ENCODE results near the gene BANK1.

The BANK1 gene, protein sequence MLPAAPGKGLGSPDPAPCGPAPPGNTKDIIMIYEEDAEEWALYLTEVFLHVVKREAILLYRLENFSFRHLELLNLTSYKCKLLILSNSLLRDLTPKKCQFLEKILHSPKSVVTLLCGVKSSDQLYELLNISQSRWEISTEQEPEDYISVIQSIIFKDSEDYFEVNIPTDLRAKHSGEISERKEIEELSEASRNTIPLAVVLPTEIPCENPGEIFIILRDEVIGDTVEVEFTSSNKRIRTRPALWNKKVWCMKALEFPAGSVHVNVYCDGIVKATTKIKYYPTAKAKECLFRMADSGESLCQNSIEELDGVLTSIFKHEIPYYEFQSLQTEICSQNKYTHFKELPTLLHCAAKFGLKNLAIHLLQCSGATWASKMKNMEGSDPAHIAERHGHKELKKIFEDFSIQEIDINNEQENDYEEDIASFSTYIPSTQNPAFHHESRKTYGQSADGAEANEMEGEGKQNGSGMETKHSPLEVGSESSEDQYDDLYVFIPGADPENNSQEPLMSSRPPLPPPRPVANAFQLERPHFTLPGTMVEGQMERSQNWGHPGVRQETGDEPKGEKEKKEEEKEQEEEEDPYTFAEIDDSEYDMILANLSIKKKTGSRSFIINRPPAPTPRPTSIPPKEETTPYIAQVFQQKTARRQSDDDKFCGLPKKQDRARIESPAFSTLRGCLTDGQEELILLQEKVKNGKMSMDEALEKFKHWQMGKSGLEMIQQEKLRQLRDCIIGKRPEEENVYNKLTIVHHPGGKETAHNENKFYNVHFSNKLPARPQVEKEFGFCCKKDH

DNA sequence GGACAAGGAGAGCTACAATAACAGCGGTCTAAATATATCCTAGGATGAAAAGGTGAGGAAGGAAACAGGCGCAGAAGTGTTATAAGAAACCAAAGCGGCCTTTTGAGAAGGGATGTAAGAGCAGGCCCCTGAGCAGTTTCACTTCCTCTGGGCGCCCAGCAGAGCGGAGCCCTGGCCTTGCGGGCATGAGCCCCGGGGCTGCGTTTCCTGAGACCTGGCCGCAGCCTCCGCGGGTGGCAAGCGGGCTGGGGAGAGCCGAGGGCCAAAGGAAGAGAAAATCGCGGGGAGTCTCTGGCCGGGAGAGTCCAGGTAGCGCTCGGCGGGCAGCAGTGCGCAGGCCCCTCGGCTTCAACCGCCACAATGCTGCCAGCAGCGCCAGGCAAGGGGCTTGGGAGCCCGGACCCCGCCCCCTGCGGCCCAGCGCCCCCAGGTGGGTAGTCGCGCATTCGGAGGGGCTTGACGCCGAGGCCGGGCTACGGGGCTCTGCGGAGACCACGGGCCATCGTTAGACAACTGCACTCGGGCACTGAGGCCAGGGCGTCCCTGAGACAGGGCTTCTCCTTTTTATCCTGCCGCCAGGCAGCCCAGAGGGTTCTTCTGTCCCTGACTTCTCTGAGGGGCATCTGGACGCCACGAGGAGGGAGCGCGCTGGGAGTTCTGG lies at the start of gene BANK1:
BANK1 (plus strand) TSS at position 210 of the 661 bp plus-strand sequence; CDS start at position 361, 151 bp downstream.
- peak within 1 kb of the TSS; percentile 2 for H3K27ac ChIP-seq
- DNase-seq (ENCODE audit: low read depth, low spot score), result no peak

DNA sequence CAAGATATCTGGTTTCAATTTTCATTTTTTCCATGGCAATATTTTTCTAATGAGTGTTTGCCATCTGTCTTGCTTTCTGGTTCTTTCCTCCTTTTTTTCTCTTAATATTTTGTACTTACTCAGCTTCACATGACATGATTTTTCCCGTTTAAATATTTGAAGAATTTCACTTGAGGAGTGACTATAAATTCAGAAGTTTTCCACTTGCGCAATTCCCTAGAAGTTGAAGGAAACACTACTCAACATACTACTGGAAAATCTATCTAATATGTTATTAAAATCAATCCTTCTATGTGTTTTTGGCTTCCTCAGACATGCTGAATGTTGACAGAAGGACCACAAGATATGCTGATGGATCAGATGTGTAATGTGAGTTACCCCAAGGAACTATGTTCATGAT lies 36.8 kb upstream of the BANK1 start:
- DNase-seq (ENCODE audit: low read depth, low spot score), result no peak
- no peak overlapping the region for H3K27ac ChIP-seq

DNA sequence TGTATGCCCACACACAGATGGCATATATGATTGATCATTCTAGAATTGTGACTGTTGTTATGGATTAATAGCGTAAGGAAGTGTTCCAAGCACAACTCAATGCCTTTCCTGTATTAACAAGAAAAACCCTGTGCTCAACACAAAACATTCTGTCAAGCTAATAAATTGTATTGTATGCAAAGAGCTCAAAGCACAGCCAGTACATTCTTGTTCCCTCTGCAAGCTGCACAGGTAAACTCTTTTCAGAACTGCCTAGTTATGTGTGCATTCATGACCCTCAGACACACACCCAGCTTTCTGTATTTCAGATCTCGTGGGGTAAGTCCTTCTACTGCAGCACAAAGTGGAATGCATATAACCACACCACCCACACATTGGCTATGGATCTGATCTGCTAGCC lies 34.3 kb upstream of the BANK1 start:
- no peak overlapping the region for H3K27ac ChIP-seq
- DNase-seq (ENCODE audit: low read depth, low spot score), result no peak

DNA sequence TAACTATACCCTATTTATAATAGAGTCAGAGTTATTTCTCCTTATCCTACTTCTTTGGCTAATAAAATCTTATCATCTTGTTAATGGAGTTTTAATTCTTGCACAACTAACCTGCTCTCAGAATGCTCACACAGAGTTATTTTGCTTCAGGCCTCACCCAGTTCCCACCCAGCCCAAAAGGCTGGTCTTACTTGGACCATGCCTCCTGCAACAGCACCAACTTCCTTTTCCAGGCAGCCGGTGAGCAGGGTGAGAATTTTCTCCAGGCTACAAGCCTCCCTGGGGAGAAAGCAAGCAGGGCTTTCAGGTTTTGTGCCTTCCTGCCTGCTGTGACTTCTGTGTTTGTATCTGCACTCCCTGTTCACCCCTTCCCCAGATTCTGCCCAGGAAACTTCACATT lies 29.1 kb upstream of the BANK1 start:
- DNase-seq (ENCODE audit: low read depth, low spot score), result no peak
- H3K27ac ChIP-seq, result no peak overlapping the region

DNA sequence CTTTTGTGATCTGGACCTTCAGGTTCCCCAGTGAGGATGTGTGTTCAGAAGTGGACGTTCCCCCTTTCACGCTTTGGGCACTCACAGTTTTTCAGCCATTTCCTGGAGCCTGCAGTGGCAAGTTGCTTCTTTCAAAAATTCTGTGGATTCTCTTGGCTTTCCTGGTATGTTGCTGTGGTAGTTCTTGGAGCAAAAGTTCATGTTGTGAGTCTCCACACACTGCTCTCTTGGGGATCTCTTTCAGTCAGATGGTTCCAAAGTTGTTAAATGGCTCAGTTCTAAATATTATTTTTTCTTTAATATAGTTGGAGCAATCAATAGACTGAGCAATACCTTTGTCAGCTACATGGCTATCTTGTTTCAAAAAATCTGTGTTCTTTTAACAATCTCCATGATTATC lies 28.5 kb upstream of the BANK1 start:
- H3K27ac ChIP-seq, result no peak overlapping the region
- no peak for DNase-seq (ENCODE audit: low read depth, low spot score)

DNA sequence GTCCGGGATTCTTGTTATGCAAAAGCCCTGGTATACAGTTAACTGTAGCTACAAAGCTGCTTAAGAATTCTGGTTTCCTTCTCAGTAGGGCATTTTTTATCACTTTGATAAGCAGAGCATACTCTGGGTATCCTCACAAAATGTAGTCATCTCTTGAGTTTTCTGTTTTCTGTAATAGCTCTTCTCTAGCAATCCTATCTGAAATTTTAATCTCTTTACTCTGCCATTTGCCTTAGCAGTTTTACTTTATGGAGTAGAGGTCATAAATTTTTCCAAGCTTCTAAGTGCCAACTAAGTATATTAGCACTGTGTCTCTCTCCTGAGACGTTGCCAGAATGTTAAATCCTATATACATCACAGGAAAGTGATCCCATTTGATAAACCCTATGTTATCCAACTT lies 28.0 kb upstream of the BANK1 start:
- DNase-seq (ENCODE audit: low read depth, low spot score), result no peak
- H3K27ac ChIP-seq, result no peak overlapping the region

DNA sequence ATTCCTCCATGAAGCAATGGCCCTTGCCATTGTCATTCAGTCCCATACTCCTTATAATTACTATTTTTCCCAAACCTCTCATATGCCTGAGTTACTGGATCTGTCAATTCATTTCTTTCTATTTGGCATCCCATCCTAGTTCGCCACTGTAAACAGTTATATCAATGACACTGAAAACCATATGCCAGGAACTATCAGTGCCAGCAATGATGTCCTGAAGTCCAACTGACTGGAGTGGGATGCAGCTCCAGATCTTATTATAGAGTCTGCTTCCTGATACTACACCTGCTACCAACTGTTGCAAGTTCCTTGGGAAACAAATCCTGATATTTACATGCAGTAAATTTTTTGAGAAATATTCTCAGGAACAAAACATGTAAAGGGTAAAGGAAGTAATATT lies 27.0 kb upstream of the BANK1 start:
- DNase-seq (ENCODE audit: low read depth, low spot score), result no peak
- no peak overlapping the region for H3K27ac ChIP-seq

DNA sequence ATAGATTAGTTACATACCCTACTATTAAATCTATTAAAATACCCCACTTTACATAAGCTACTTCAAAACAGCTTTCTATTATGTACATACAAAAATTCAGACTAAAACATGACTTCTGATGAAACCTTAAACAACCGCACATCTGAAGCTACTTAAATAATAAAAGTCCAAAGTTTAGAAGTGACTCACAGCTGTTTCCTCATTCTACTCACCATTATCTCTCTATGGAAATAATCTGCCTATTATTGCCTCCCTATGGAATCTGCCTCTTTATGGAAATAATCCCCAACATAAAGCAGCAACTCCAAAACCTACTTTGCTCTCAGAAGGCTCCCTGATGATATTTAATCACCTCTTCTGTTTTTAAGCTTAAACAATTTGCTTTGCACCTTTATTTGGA lies 15.7 kb upstream of the BANK1 start:
- no peak overlapping the region for H3K27ac ChIP-seq
- DNase-seq (ENCODE audit: low read depth, low spot score), result no peak

DNA sequence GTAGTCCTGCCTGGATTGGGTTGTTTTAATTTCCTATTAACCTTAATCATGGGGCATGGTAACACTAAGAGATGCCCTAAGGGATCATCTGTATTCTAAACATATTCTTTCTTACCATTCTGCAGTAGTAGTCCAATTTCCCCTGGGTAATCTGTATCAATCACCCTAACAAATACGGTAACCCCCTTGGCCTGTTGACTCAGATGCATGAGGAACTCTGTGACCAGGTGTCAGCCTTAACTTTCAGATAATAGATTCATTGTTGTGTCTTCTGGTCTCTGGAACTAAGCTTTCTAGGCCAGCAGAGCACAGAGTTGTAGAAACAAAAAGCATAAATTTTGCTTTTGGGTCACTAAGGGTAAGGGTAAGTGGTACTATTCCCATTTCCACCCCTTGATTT lies 13.1 kb upstream of the BANK1 start:
- H3K27ac ChIP-seq, result no peak overlapping the region
- DNase-seq (ENCODE audit: low read depth, low spot score), result no peak

- H3K27ac ChIP-seq, result no peak overlapping the region
- no peak for DNase-seq (ENCODE audit: low read depth, low spot score)
Observed at GRCh38 chr4:101780284-101780683, 10.2 kb upstream of the BANK1 start.

- no peak for DNase-seq (ENCODE audit: low read depth, low spot score)
- H3K27ac ChIP-seq, result no peak overlapping the region
Observed at GRCh38 chr4:101782546-101782945, 8.0 kb upstream of the BANK1 start.

DNA sequence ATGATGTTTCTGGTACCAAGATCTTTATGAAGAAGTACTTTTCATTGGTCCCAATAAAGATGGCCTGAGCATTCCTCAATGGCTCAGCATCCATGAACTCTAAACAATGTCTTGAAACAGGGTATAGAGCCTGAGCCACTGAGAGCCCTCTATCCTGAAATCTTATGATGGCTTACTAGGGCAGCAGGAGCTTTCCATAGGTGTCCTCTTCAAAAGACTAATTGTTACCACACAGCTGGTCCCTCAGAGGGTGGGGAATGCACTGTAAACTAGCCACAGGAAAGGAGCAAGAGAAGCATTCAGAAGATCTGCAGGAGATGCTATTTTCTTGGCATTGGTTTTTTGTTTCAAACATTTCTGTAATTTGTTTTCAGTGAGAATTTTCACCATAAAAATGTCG lies 5.6 kb upstream of the BANK1 start:
- H3K27ac ChIP-seq, result no peak overlapping the region
- no peak for DNase-seq (ENCODE audit: low read depth, low spot score)

DNA sequence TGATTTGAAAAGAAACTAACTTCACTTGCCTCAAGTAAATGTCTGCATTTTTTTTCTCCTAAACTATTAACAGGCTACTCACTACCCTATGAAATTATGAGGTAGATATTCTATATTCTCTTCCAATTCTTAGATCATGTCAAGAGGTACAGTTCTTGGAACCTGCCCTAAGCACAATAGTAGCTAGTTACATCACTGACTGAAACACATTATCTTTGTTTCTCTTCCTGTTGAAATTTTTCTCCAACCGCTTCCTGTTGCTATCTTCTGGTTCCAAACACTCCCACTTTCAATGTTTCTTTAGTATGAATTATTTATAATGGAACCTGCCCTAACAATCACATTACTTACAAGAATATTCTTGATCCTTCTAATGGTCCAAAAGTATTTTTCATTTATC lies 5.0 kb upstream of the BANK1 start:
- no peak for DNase-seq (ENCODE audit: low read depth, low spot score)
- no peak overlapping the region for H3K27ac ChIP-seq

DNA sequence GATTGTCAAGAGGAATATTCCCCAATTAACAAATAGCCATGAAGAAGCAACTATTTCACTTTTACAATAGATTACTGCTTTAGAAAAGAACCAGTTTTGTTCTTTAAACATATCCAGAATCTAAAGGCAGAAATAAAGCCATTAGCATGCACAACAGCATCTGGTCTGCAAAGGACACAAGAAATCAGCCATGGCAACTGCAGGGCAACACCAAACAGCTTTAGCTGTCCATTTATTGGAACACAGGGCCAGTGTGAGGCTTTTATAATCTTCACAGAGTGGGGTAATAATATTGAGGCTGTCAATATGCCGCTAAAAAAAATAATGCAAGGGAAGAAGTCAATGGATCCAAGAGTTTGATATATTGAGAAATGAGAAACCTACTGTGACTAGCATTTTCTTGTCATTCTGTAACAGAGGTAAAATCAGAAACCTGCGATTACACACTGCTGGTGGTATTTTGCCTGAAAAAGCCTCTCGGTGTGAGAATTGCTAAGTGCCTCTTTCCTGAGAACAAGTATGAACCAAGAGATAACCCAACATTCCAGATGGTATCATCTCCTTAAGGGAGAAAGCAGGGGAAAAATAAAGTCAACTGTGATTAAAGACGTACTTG lies 2.7 kb upstream of the BANK1 start:
- no peak overlapping the region for H3K27ac ChIP-seq
- DNase-seq (ENCODE audit: low read depth, low spot score), result no peak

- H3K27ac ChIP-seq, result no peak overlapping the region
- DNase-seq (ENCODE audit: low read depth, low spot score), result no peak
Observed at GRCh38 chr4:101791182-101791558, 640 bp downstream of the BANK1 start.

DNA sequence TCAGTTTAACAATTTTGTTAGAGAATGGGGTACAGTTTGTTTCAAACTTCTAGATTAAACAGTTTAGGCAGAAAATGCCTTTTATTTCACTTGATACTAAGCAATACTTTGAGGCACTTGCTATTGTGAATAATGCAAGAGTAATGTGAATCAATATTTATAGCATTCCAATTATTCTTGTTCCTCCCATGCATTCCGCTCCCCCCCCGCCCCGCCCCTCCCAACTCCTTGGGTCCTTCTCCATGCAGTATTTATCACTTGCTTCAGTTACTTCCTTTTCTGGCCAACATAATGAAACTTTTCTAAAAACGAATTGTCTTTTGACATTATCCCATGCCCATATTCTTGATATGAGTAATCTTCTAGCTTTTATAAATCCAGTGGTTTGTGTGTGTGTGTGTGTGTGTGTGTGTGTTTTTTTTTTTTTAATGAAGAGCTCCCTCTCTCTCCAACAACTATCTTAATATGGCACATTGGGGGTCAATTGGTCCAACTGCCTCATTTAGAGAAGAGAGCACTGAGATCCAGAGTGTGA lies 1.6 kb downstream of the BANK1 start:
- no peak for DNase-seq (ENCODE audit: low read depth, low spot score)
- no peak overlapping the region for H3K27ac ChIP-seq

DNA sequence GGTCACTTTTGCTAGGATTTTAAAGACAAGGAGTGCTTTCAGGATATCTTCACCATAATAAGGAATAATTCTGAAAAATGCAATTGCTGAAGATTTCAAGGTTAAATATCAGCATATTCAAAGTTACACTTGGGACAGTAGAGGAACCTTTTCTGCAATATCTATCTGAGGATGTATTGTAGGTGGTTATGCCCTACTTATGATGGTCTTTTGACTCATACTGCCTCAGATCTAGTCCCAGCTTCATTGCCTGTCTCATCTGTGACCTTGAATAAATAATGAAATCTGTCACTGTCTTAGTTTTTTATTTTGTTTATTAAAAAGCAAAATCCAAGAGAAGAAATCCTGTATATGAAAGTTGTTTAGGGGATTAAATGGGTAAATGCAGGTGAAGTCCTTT lies 2.9 kb downstream of the BANK1 start:
- no peak for DNase-seq (ENCODE audit: low read depth, low spot score)
- H3K27ac ChIP-seq, result no peak overlapping the region

DNA sequence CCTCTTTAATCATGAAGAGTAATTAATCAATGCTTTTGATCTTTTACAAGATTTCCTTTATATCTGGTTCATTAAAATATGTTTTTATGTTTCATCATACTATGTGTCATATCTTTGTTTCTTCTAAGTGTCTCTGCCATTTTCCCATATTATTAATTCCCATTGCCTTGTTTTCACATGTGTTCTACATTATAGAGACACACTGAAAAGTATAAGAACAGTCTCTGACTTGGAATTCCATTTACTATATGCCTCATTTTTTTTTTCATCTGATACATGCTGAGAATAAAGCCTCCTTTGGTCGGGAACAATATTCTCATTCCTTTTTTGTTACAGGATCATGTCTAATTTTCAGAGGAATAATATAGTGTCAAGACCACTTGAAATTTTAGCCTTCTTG lies 4.3 kb downstream of the BANK1 start:
- no peak for DNase-seq (ENCODE audit: low read depth, low spot score)
- no peak overlapping the region for H3K27ac ChIP-seq

DNA sequence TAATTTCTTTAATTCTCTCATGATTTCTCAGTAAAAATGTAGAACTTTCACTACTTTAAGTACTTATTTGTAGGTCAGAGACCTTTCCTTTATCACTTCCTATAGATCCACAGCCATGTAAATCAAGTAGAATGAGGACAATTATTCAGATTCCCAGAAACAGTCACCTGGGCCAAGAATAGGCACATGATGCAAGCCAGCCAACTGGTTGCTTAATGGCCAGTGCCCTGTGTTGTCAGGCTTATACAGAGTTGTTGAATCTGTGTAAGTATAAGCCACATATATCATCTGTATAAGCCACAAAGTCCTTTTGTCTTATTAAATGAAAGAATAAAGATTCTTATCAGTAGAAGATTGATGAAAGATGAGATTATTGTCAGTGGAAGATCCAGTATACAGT lies 5.2 kb downstream of the BANK1 start:
- no peak for DNase-seq (ENCODE audit: low read depth, low spot score)
- H3K27ac ChIP-seq, result no peak overlapping the region

GRCh38 chr4:101801958-101802357 lies 11.4 kb downstream of the BANK1 start:
- H3K27ac ChIP-seq, result no peak overlapping the region
- DNase-seq (ENCODE audit: low read depth, low spot score), result no peak

- no peak overlapping the region for H3K27ac ChIP-seq
- DNase-seq (ENCODE audit: low read depth, low spot score), result no peak
Observed at GRCh38 chr4:101806914-101807313, 16.4 kb downstream of the BANK1 start.

Data from epithelial cell of prostate (primary cell).